Karpas-422 (cell line): ENCODE measurements around the gene PALLD. TPM values are rescaled to one million over a fixed set of nuclear protein-coding genes. Genes with fewer than 3 reads are reported as not detected.

Source experiments
- DNase-seq: peaks from one replicate; pipeline ENCODE4 v3.0.0-alpha.2; 2015
- H2AFZ ChIP-seq: fragments of 200-600 bp; sonication (generic); 2 replicates; pipeline ENCODE4 v1.6.1; 2014; ENCODE audit warnings: antibody characterized with exemption, low read length, mixed read lengths
- H3K27ac ChIP-seq: fragments of 200-600 bp; sonication (generic); 2 replicates; pipeline ENCODE4 v1.5.1; 2014; ENCODE audit warnings: mild to moderate bottlenecking, low read length, moderate library complexity
- H3K27me3 ChIP-seq: fragments of 200-600 bp; sonication (generic); 2 replicates; pipeline ENCODE4 v1.6.1; 2014; ENCODE audit warnings: low read length, mixed read lengths
- H3K36me3 ChIP-seq: fragments of 200-600 bp; sonication (generic); 2 replicates; pipeline ENCODE4 v1.6.1; 2014; ENCODE audit warnings: low read length, mixed read lengths; ENCODE audit not compliant: insufficient read depth
- H3K4me1 ChIP-seq: fragments of 200-600 bp; sonication (generic); 2 replicates; pipeline ENCODE4 v1.6.1; 2014; ENCODE audit warnings: mild to moderate bottlenecking, low read length, mixed read lengths
- H3K4me2 ChIP-seq: fragments of 200-600 bp; sonication (generic); 2 replicates; pipeline ENCODE4 v1.6.1; 2014; ENCODE audit warnings: low read length, low read depth, mild to moderate bottlenecking; ENCODE audit not compliant: poor library complexity, severe bottlenecking
- H3K4me3 ChIP-seq: fragments of 200-600 bp; sonication (generic); 2 replicates; pipeline ENCODE4 v1.5.1; 2014; ENCODE audit warnings: mild to moderate bottlenecking, antibody characterized with exemption, low read length, mixed read lengths
- H3K79me2 ChIP-seq: fragments of 200-600 bp; sonication (generic); 2 replicates; pipeline ENCODE4 v1.6.1; 2014; ENCODE audit warnings: mild to moderate bottlenecking, low read length, mixed read lengths
- H3K9ac ChIP-seq: fragments of 200-600 bp; sonication (generic); 2 replicates; pipeline ENCODE4 v1.6.0; 2014; ENCODE audit warnings: low read length
- H3K9me2 ChIP-seq: fragments of 200-600 bp; sonication (generic), shearing (Covaris generic); replicated peaks from 2 replicates; pipeline ENCODE4 v1.6.0; 2014; ENCODE audit warnings: mild to moderate bottlenecking, low read length, moderate library complexity; ENCODE audit not compliant: insufficient read depth
- H3K9me3 ChIP-seq: fragments of 300-700, 200-600 bp; sonication (generic); 2 replicates; pipeline ENCODE4 v1.6.1; 2014; ENCODE audit warnings: low read length, mixed read lengths
- H4K20me1 ChIP-seq: fragments of 200-600 bp; sonication (generic); 2 replicates; pipeline ENCODE4 v1.6.1; 2014; ENCODE audit warnings: mild to moderate bottlenecking, antibody characterized with exemption, low read length, low read depth; ENCODE audit not compliant: insufficient read depth
- total RNA-seq: library from RNA; depleted of rRNA; stranded (reverse); fragments of >200 nt; shearing (Covaris generic); gene quantifications from 2 replicates; pipeline ENCODE4 v1.2.3, GENCODE V29; 2014; ENCODE audit warnings: low replicate concordance

The PALLD gene
- total RNA-seq, 1 experiment from 2014 or later, result 0.71 TPM

GRCh38 chr4:168623011-168623410 lies 126.2 kb downstream of the PALLD start:
- Histone ChIP-seq H3K79me2 (no peaks in the 10 kb centered on the region), H3K9me2 (no peaks in the 10 kb centered on the region), H3K4me3 (no peak overlapping the region), H2AFZ (no peak overlapping the region), H3K27ac (no peak overlapping the region), H3K27me3 (no peaks in the 10 kb centered on the region), H3K4me2 (no peak overlapping the region), H3K36me3 (no peaks in the 10 kb centered on the region), H3K9me3 (no peaks in the 10 kb centered on the region), H3K4me1 (no peaks in the 10 kb centered on the region), H3K9ac (no peak overlapping the region), H4K20me1 (no peaks in the 10 kb centered on the region)
- DNase-seq, result no peak

GRCh38 chr4:168623484-168623883 lies 126.6 kb downstream of the PALLD start:
- H3K36me3 ChIP-seq, result no peaks in the 10 kb centered on the region
- H3K4me3 ChIP-seq, result no peak overlapping the region
- no peaks in the 10 kb centered on the region for H3K79me2 ChIP-seq
- H3K9ac ChIP-seq, result no peak overlapping the region
- no peak overlapping the region for H3K4me2 ChIP-seq
- H3K4me1 ChIP-seq, result no peaks in the 10 kb centered on the region
- no peak overlapping the region for H2AFZ ChIP-seq
- H3K27ac ChIP-seq, result no peak overlapping the region
- DNase-seq, result no peak
- no peaks in the 10 kb centered on the region for H3K9me2 ChIP-seq
- no peaks in the 10 kb centered on the region for H4K20me1 ChIP-seq
- H3K27me3 ChIP-seq, result no peaks in the 10 kb centered on the region
- H3K9me3 ChIP-seq, result no peaks in the 10 kb centered on the region

- Histone ChIP-seq H3K79me2 (no peaks in the 10 kb centered on the region), H3K27me3 (no peaks in the 10 kb centered on the region), H3K4me2 (no peak overlapping the region), H3K4me3 (no peak overlapping the region), H4K20me1 (no peaks in the 10 kb centered on the region), H3K9ac (no peak overlapping the region), H3K4me1 (no peaks in the 10 kb centered on the region), H3K9me3 (no peaks in the 10 kb centered on the region), H3K27ac (no peak overlapping the region), H3K9me2 (no peaks in the 10 kb centered on the region), H3K36me3 (no peaks in the 10 kb centered on the region), H2AFZ (no peak overlapping the region)
- no peak for DNase-seq
These were observed 131.4 kb downstream of the PALLD start for GRCh38 chr4:168628251-168628650.

GRCh38 chr4:168629566-168629965 lies 132.7 kb downstream of the PALLD start:
- Histone ChIP-seq H3K9me3 (no peaks in the 10 kb centered on the region), H3K36me3 (no peaks in the 10 kb centered on the region), H4K20me1 (no peaks in the 10 kb centered on the region), H3K4me2 (no peak overlapping the region), H3K27ac (no peak overlapping the region), H3K4me1 (no peaks in the 10 kb centered on the region), H3K79me2 (no peaks in the 10 kb centered on the region), H3K9me2 (no peaks in the 10 kb centered on the region), H3K27me3 (no peaks in the 10 kb centered on the region), H3K4me3 (no peak overlapping the region), H3K9ac (no peak overlapping the region), H2AFZ (no peak overlapping the region)
- DNase-seq, result no peak

GRCh38 chr4:168630445-168631187 lies 133.8 kb downstream of the PALLD start:
- no peak for DNase-seq
- no peak overlapping the region for H3K4me3 ChIP-seq
- no peaks in the 10 kb centered on the region for H4K20me1 ChIP-seq
- H3K4me1 ChIP-seq, result no peaks in the 10 kb centered on the region
- no peak overlapping the region for H3K27ac ChIP-seq
- H3K9ac ChIP-seq, result no peak overlapping the region
- H3K9me3 ChIP-seq, result no peaks in the 10 kb centered on the region
- H3K27me3 ChIP-seq, result no peaks in the 10 kb centered on the region
- H3K36me3 ChIP-seq, result no peaks in the 10 kb centered on the region
- H3K9me2 ChIP-seq, result no peaks in the 10 kb centered on the region
- H3K79me2 ChIP-seq, result no peaks in the 10 kb centered on the region
- no peak overlapping the region for H2AFZ ChIP-seq
- H3K4me2 ChIP-seq, result no peak overlapping the region

GRCh38 chr4:168631241-168632162 lies 134.7 kb downstream of the PALLD start:
- Histone ChIP-seq H3K9me2 (no peaks in the 10 kb centered on the region), H3K9me3 (no peaks in the 10 kb centered on the region), H3K36me3 (no peaks in the 10 kb centered on the region), H3K4me2 (no peak overlapping the region), H3K79me2 (no peaks in the 10 kb centered on the region), H3K27me3 (no peaks in the 10 kb centered on the region), H2AFZ (no peak overlapping the region), H3K4me1 (no peaks in the 10 kb centered on the region), H3K9ac (no peak overlapping the region), H4K20me1 (no peaks in the 10 kb centered on the region), H3K4me3 (no peak overlapping the region), H3K27ac (no peak overlapping the region)
- no peak for DNase-seq

- H3K4me2 ChIP-seq, result no peak overlapping the region
- no peaks in the 10 kb centered on the region for H3K36me3 ChIP-seq
- H3K27ac ChIP-seq, result no peak overlapping the region
- no peak overlapping the region for H3K4me3 ChIP-seq
- H3K4me1 ChIP-seq, result no peaks in the 10 kb centered on the region
- H4K20me1 ChIP-seq, result no peaks in the 10 kb centered on the region
- H2AFZ ChIP-seq, result no peak overlapping the region
- no peaks in the 10 kb centered on the region for H3K9me3 ChIP-seq
- no peaks in the 10 kb centered on the region for H3K9me2 ChIP-seq
- no peaks in the 10 kb centered on the region for H3K79me2 ChIP-seq
- no peak for DNase-seq
- H3K9ac ChIP-seq, result no peak overlapping the region
- no peaks in the 10 kb centered on the region for H3K27me3 ChIP-seq
These were observed 135.5 kb downstream of the PALLD start for GRCh38 chr4:168632301-168632725.

GRCh38 chr4:168633064-168633463 lies 136.2 kb downstream of the PALLD start:
- no peak overlapping the region for H3K4me3 ChIP-seq
- H3K4me1 ChIP-seq, result no peaks in the 10 kb centered on the region
- no peak for DNase-seq
- no peak overlapping the region for H3K27ac ChIP-seq
- H3K36me3 ChIP-seq, result no peaks in the 10 kb centered on the region
- H3K9ac ChIP-seq, result no peak overlapping the region
- no peaks in the 10 kb centered on the region for H3K9me2 ChIP-seq
- no peak overlapping the region for H3K4me2 ChIP-seq
- H4K20me1 ChIP-seq, result no peaks in the 10 kb centered on the region
- no peaks in the 10 kb centered on the region for H3K9me3 ChIP-seq
- no peaks in the 10 kb centered on the region for H3K27me3 ChIP-seq
- H2AFZ ChIP-seq, result no peak overlapping the region
- H3K79me2 ChIP-seq, result no peaks in the 10 kb centered on the region
